HepG2 (cell line): ENCODE data around the gene FAM131C. TPM values are rescaled to one million over a fixed set of nuclear protein-coding genes. Genes with fewer than 3 reads are reported as not detected.

Source experiments
- GFI1 ChIP-seq: sonication (generic); formaldehyde crosslinking; IDR thresholded peaks from 2 replicates; pipeline ENCODE4 v1.5.0; 2020; ENCODE audit warnings: missing genetic modification reagents, mild to moderate bottlenecking, borderline replicate concordance
- GLMP ChIP-seq: sonication (generic); formaldehyde crosslinking; IDR thresholded peaks from 2 replicates; pipeline ENCODE4 v1.9.0; 2021; ENCODE audit warnings: missing genetic modification reagents, mild to moderate bottlenecking, borderline replicate concordance
- HMG20A ChIP-seq: IDR thresholded peaks from 2 replicates; pipeline ENCODE4 v1.6.1; 2016; ENCODE audit warnings: borderline replicate concordance
- HMG20B ChIP-seq: conservative IDR thresholded peaks from 2 replicates; pipeline ENCODE4 v1.6.1; 2016; ENCODE audit warnings: missing genetic modification reagents, missing compliant biosample characterization
- KIAA2018 ChIP-seq: sonication (generic); formaldehyde crosslinking; IDR thresholded peaks from 2 replicates; pipeline ENCODE4 v1.5.0; 2020; ENCODE audit warnings: mild to moderate bottlenecking, missing genetic modification reagents, borderline replicate concordance
- NAIF1 ChIP-seq: sonication (generic); formaldehyde crosslinking; IDR thresholded peaks from 2 replicates; pipeline ENCODE4 v1.5.0; 2020; ENCODE audit warnings: mild to moderate bottlenecking, missing genetic modification reagents, borderline replicate concordance
- PATZ1 ChIP-seq: sonication (generic); formaldehyde crosslinking; IDR thresholded peaks from 2 replicates; pipeline ENCODE4 v1.4.0; 2020; ENCODE audit warnings: missing genetic modification reagents
- SALL1 ChIP-seq: sonication (generic); formaldehyde crosslinking; IDR thresholded peaks from 2 replicates; pipeline ENCODE4 v1.8.0; 2022; ENCODE audit warnings: mild to moderate bottlenecking, missing genetic modification reagents
- SRSF4 ChIP-seq: fragments of 200-400 bp; formaldehyde crosslinking; IDR thresholded peaks from one replicate; pipeline ENCODE4 v1.6.1; 2018; ENCODE audit warnings: mild to moderate bottlenecking, low read depth, low read length, moderate library complexity; ENCODE audit not compliant: poor library complexity, severe bottlenecking
- TEAD3 ChIP-seq: optimal IDR thresholded peaks from 2 replicates; pipeline ENCODE3; 2016; ENCODE audit warnings: borderline replicate concordance
- UBTF ChIP-seq: sonication (generic); formaldehyde crosslinking; IDR thresholded peaks from 2 replicates; pipeline ENCODE4 v1.4.0; 2020; ENCODE audit warnings: mild to moderate bottlenecking, missing genetic modification reagents
- ZNF678 ChIP-seq: sonication (generic); formaldehyde crosslinking; IDR thresholded peaks from 2 replicates; pipeline ENCODE4 v1.4.0; 2020; ENCODE audit warnings: mild to moderate bottlenecking, missing genetic modification reagents
- polyA plus RNA-seq, 8 experiments: library from polyadenylated mRNA; depleted of rRNA in 3 of 8; stranded (reverse) in 7 of 8; unstranded in 1 of 8; fragments of >200 nt; fragmentation: Illumina TruSeq in 4 of 8; extraction: Trizol in 4 of 8; gene quantifications; 2 replicates each; pipeline versions ENCODE4 v1.2.1 to v1.2.3, GENCODE V29; 2011 to 2016; ENCODE audit warnings: low read depth in 4 of 8, missing spikeins in 1 of 8, mixed read lengths in 1 of 8; ENCODE audit not compliant: insufficient read depth in 1 of 8
- total RNA-seq, 5 experiments: library from RNA; depleted of rRNA; stranded (reverse); fragments of >200 nt; fragmentation: Illumina TruSeq; extraction: Trizol; gene quantifications; 2 replicates each; pipeline ENCODE4 v1.2.3, GENCODE V29; 2016; ENCODE audit warnings: low read depth in 1 of 5

The FAM131C gene
- total and polyA plus RNA-seq, 2 of the 13 experiments (the other 11 are each of a cell fraction or from before 2014, with no cell fraction given) = 0.07 TPM; not detected in 1

- TF ChIP-seq PATZ1 (0 out of 2 replicates have a peak, but pooled peaks have one; percentile 31), KIAA2018 (CRISPR knock-in tag) (no peak), GLMP (CRISPR knock-in tag) (no peak), ZNF678 (CRISPR knock-in tag) (no peak), SALL1 (CRISPR knock-in tag) (peak; percentile 30; the same call in 1 of the 2 replicates), SRSF4 (no peak), HMG20B (CRISPR knock-in tag) (peak; percentile 90), GFI1 (CRISPR knock-in tag) (peak; percentile 99), NAIF1 (CRISPR knock-in tag) (no peak), HMG20A (CRISPR knock-in tag) (peak; percentile 17; the same call in 1 of the 2 replicates), UBTF (CRISPR knock-in tag) (peak; percentile 25; the same call in 1 of the 2 replicates), TEAD3 (CRISPR knock-in tag) (peak; percentile 54)
Observed at GRCh38 chr1:16046842-16047241, 26.6 kb downstream of the FAM131C start (continued).
